ENCODE measurements around the gene OMP.

OMP gene

DNA sequence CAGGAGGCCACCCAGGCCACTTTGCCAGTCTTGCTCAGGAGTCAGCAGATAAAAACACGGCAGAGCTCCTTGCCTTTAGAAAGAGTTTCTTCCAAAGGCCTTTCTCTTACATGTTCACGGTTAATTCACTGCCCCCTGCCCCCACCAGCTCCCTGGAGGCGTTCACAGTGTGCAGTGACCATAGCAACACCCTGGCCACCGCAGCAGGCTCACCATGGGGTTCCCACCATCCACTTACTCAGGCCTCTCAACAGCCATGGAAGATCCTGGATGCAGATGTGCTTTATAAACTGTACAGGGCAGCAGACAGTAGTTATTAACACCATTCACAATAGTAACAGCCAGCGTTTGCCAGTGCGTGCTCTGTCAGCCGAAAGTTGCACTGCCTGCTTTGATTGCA, 14.9 kb downstream of the OMP start:
- Histone ChIP-seq H3K36me3 (ENCODE audit: control insufficient read depth, insufficient read depth, low read length) (peaks cover 25% of the 10 kb centered on the region), H3K4me3 (ENCODE audit: low read length) (no peak overlapping the region), H3K9ac (ENCODE audit: low read length) (no peak overlapping the region), H3K27me3 (ENCODE audit: control insufficient read depth, insufficient read depth, low read length) (no peaks in the 10 kb centered on the region), H3K4me1 (ENCODE audit: control insufficient read depth, insufficient read depth, low read length) (no peaks in the 10 kb centered on the region), H3K27ac (ENCODE audit: low read depth, low read length) (no peak overlapping the region)

DNA sequence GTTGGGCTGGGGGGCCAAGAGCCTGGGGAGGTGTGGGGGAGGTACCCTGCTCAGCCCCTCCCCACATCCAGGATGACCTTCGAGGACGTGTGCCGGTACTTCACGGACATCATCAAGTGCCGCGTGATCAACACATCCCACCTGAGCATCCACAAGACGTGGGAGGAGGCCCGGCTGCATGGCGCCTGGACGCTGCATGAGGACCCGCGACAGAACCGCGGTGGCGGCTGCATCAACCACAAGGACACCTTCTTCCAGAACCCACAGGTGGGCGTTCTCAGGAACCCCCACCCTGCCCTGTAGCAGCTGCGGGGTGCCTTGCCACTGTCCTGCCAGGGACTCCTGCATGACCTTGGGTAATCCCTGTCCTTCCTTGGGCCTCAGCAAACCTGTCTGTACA, 15.4 kb downstream of the OMP start:
- no peaks in the 10 kb centered on the region for H3K4me1 ChIP-seq (ENCODE audit: control insufficient read depth, insufficient read depth, low read length)
- H3K4me3 ChIP-seq (ENCODE audit: low read length) = no peak overlapping the region
- H3K27ac ChIP-seq (ENCODE audit: low read depth, low read length) = no peak overlapping the region
- H3K27me3 ChIP-seq (ENCODE audit: control insufficient read depth, insufficient read depth, low read length) = no peaks in the 10 kb centered on the region
- no peak overlapping the region for H3K9ac ChIP-seq (ENCODE audit: low read length)
- peaks cover 25% of the 10 kb centered on the region for H3K36me3 ChIP-seq (ENCODE audit: control insufficient read depth, insufficient read depth, low read length)

DNA sequence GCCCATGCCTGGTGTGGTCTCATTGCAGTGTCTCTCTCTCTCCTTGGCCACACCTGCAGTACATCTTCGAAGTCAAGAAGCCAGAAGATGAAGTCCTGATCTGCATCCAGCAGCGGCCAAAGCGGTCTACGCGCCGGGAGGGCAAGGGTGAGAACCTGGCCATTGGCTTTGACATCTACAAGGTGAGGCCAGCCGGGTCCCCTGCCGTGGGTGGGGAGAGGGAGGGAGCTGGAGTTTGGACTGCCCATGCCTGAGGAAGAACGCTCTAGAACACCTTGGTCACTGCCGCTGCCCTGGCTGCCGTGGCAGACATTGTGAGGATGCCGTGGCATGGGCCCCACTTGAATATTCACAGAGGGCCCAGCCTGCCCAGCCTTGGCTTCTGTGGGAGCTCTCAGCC, 16.3 kb downstream of the OMP start:
- H3K4me1 ChIP-seq (ENCODE audit: control insufficient read depth, insufficient read depth, low read length) = no peaks in the 10 kb centered on the region
- peaks cover 28% of the 10 kb centered on the region for H3K36me3 ChIP-seq (ENCODE audit: control insufficient read depth, insufficient read depth, low read length)
- no peak overlapping the region for H3K4me3 ChIP-seq (ENCODE audit: low read length)
- H3K9ac ChIP-seq (ENCODE audit: low read length) = no peak overlapping the region
- H3K27ac ChIP-seq (ENCODE audit: low read depth, low read length) = no peak overlapping the region
- H3K27me3 ChIP-seq (ENCODE audit: control insufficient read depth, insufficient read depth, low read length) = no peaks in the 10 kb centered on the region

DNA sequence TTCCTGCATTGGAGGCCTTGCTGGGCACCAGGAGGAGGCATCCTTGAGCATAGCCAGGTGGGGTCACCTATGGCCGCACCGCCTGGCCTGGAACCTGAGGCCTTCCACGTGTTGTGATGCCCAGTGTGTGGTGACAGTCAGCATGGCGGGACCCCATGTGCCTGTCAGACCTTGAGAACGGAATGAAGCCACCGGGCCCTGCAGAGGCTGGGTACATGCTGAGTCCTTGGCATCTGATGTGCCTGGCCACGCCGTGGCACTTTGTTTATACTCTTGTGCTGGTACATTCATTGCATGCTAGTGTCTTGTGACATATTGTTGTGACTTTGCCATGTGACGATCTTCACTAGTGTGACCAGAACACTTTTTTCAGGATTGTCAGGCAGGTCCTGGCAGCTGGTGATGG, 16.9 kb downstream of the OMP start:
- Histone ChIP-seq H3K4me3 (ENCODE audit: low read length) (no peak overlapping the region), H3K36me3 (ENCODE audit: control insufficient read depth, insufficient read depth, low read length) (peaks cover 26% of the 10 kb centered on the region), H3K27ac (ENCODE audit: low read depth, low read length) (no peak overlapping the region), H3K27me3 (ENCODE audit: control insufficient read depth, insufficient read depth, low read length) (no peaks in the 10 kb centered on the region), H3K4me1 (ENCODE audit: control insufficient read depth, insufficient read depth, low read length) (no peaks in the 10 kb centered on the region), H3K9ac (ENCODE audit: low read length) (no peak overlapping the region)

DNA sequence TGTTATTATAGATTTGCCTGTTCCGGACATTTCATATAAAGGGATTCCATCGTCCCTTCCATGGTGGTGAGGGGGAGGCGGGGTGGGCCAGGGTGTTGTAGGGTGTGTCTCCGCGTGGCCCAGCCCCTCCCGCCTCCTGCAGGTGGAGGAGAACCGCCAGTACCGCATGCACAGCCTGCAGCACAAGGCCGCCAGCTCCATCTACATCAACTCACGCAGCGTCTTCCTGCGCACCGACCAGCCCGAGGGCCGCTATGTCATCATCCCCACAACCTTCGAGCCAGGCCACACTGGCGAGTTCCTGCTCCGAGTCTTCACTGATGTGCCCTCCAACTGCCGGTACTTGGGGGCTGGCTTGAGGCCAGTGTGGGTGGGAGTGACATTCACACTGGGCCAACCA, 17.9 kb downstream of the OMP start:
- no peaks in the 10 kb centered on the region for H3K27me3 ChIP-seq (ENCODE audit: control insufficient read depth, insufficient read depth, low read length)
- H3K4me1 ChIP-seq (ENCODE audit: control insufficient read depth, insufficient read depth, low read length) = no peaks in the 10 kb centered on the region
- no peak overlapping the region for H3K4me3 ChIP-seq (ENCODE audit: low read length)
- no peak overlapping the region for H3K9ac ChIP-seq (ENCODE audit: low read length)
- peaks cover 20% of the 10 kb centered on the region for H3K36me3 ChIP-seq (ENCODE audit: control insufficient read depth, insufficient read depth, low read length)
- H3K27ac ChIP-seq (ENCODE audit: low read depth, low read length) = no peak overlapping the region

DNA sequence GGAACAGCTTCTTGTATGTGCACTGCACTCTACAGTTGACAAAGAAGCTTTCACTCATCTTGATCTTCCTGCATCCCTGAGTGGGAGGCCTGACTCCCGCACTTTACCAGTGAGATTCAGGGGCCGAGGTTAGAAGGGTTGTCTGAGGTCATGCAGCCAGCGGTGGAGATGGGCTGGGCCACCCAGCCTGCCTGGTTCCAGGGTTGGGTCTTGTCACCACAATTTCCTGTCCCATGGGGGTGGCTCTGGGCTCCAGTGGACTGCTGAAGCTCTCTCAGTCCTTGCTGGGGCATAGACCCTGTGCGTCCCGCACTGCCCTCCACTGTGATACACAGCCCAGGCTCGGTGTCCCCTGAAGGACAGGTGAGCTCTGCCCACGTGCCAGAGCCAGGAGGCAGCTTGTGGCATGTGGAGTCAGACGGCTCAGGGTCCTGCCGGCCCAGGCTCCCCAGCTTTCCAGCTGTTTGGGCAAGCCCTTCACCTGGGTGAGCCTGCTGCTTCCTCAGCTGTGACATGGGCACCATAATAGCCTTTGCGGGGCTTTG, 18.5 kb downstream of the OMP start:
- Histone ChIP-seq H3K36me3 (ENCODE audit: control insufficient read depth, insufficient read depth, low read length) (peaks cover 19% of the 10 kb centered on the region), H3K9ac (ENCODE audit: low read length) (no peak overlapping the region), H3K4me3 (ENCODE audit: low read length) (no peak overlapping the region), H3K27me3 (ENCODE audit: control insufficient read depth, insufficient read depth, low read length) (no peaks in the 10 kb centered on the region), H3K4me1 (ENCODE audit: control insufficient read depth, insufficient read depth, low read length) (no peaks in the 10 kb centered on the region), H3K27ac (ENCODE audit: low read depth, low read length) (no peak overlapping the region)

DNA sequence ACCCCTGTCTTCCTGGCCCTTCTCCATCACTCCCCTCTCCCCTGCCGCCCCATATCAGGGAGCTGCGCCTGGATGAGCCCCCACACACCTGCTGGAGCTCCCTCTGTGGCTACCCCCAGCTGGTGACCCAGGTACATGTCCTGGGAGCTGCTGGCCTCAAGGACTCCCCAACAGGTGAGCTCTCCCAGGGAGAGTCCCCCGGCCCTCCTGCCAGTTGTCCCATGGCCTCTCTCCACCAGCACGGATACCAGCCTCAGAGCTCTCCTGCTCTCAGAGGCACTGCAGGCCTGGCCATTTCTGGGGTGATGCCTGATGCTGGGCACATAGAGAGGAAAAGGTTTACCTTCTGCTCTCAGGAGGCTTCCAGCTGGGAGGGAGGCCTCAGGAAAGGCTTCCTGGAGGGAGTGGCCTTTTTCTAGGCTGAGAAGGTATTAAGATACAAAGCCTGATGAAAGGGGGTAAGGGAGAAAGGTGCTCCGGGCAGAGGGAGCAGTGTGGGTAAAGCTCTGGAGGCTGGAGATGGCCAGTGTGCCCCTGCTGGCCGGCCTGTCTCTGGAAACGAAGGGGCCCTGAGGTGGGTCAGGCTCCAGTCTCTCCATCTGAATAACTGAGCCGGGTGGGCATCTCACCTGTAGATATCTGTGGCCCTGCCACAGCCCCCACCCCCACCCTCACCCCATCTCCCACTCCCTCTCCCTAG, 19.4 kb downstream of the OMP start:
- Histone ChIP-seq H3K27me3 (ENCODE audit: control insufficient read depth, insufficient read depth, low read length) (no peaks in the 10 kb centered on the region), H3K27ac (ENCODE audit: low read depth, low read length) (no peak overlapping the region), H3K9ac (ENCODE audit: low read length) (no peak overlapping the region), H3K4me3 (ENCODE audit: low read length) (no peak overlapping the region), H3K4me1 (ENCODE audit: control insufficient read depth, insufficient read depth, low read length) (no peaks in the 10 kb centered on the region), H3K36me3 (ENCODE audit: control insufficient read depth, insufficient read depth, low read length) (peaks cover 19% of the 10 kb centered on the region)

DNA sequence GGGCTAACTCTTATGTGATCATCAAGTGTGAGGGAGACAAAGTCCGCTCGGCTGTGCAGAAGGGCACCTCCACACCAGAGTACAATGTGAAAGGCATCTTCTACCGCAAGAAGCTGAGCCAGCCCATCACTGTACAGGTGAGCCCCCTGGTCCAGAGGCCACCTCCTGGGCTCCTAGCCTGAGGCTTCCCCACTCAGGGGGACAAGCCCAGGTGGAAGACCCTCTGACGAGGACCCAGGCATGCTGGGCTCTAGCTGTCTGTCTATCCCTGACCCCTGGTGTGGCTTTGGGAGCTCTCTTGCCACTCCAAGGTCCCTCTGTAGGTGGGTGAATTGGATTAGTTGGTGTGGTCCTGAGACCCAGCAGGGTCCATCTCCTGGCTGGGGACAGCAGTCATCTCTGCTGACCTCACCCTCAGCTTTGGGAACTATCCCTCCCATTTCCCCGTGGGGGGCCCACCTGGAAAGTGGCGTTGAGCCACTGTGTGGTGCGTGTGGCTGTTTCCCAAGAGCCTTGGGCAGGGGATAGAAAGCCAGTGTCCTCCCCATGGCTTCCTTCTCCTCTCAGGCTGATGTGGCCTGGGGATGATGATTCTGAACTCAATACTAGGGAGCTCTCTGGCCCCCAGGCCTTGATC, 20.1 kb downstream of the OMP start:
- Histone ChIP-seq H3K27ac (ENCODE audit: low read depth, low read length) (no peak overlapping the region), H3K4me1 (ENCODE audit: control insufficient read depth, insufficient read depth, low read length) (no peaks in the 10 kb centered on the region), H3K27me3 (ENCODE audit: control insufficient read depth, insufficient read depth, low read length) (no peaks in the 10 kb centered on the region), H3K36me3 (ENCODE audit: control insufficient read depth, insufficient read depth, low read length) (peaks cover 19% of the 10 kb centered on the region), H3K4me3 (ENCODE audit: low read length) (no peak overlapping the region), H3K9ac (ENCODE audit: low read length) (no peak overlapping the region)

DNA sequence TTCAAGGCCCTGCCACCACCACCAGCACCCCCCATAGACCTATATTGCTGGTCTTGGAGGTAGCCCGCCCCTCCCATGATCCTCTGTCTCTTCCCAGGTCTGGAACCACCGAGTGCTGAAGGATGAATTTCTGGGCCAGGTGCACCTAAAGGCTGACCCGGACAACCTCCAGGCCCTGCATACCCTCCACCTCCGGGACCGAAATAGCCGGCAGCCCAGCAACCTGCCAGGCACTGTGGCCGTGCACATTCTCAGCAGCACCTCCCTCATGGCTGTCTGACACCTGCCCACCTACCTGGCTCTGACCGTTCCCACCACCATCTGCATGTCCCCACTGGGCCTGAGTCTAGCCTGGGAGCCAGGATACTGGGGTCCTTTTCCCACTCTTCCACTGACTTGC, 21.0 kb downstream of the OMP start:
- no peaks in the 10 kb centered on the region for H3K4me1 ChIP-seq (ENCODE audit: control insufficient read depth, insufficient read depth, low read length)
- H3K4me3 ChIP-seq (ENCODE audit: low read length) = no peak overlapping the region
- H3K27me3 ChIP-seq (ENCODE audit: control insufficient read depth, insufficient read depth, low read length) = no peaks in the 10 kb centered on the region
- no peak overlapping the region for H3K27ac ChIP-seq (ENCODE audit: low read depth, low read length)
- peaks cover 14% of the 10 kb centered on the region for H3K36me3 ChIP-seq (ENCODE audit: control insufficient read depth, insufficient read depth, low read length)
- no peak overlapping the region for H3K9ac ChIP-seq (ENCODE audit: low read length)

DNA sequence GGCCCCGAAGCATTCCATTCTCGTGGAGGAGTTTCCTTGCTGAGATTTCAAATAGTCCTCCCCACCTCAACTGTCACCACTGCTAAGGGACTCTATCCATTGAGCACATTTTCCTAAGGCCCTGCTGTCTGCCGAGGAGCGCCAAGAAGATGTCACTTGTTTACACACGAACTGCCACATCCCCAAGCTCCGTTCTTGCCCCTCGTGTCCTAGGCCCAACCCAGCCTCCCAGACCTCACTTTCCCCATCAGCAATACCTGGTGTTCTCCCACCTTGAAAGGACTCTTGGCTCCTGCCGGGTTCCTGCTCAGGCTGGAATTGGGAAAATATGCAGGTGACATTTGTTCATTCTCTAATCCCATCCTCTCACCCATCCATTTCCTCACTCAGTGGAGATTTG, 21.4 kb downstream of the OMP start:
- Histone ChIP-seq H3K9ac (ENCODE audit: low read length) (no peak overlapping the region), H3K27me3 (ENCODE audit: control insufficient read depth, insufficient read depth, low read length) (no peaks in the 10 kb centered on the region), H3K36me3 (ENCODE audit: control insufficient read depth, insufficient read depth, low read length) (peaks cover 13% of the 10 kb centered on the region), H3K4me1 (ENCODE audit: control insufficient read depth, insufficient read depth, low read length) (no peaks in the 10 kb centered on the region), H3K4me3 (ENCODE audit: low read length) (no peak overlapping the region), H3K27ac (ENCODE audit: low read depth, low read length) (no peak overlapping the region)

DNA sequence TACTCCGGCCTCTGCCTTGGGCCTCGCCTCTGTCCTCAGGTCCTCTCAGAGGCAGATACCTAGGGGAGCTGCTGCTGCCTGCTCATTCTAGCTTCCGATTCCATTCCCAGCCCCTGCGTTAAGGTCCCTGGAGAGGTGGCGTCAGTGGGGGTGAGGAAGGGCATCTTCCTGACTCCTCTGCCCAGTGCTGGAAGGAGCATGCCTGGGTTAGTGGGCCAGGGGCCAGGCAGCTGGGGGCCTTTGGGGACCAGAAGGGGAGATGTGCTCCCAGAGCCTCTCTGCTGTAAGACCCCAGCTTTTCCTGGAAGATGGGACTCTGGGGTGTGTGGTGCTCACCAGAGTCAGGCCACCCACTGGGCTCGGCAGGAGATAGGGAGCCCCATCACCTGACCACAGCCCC, 21.8 kb downstream of the OMP start:
- H3K27ac ChIP-seq (ENCODE audit: low read depth, low read length) = no peak overlapping the region
- H3K27me3 ChIP-seq (ENCODE audit: control insufficient read depth, insufficient read depth, low read length) = no peaks in the 10 kb centered on the region
- H3K9ac ChIP-seq (ENCODE audit: low read length) = no peak overlapping the region
- H3K36me3 ChIP-seq (ENCODE audit: control insufficient read depth, insufficient read depth, low read length) = peaks cover 10% of the 10 kb centered on the region
- no peak overlapping the region for H3K4me3 ChIP-seq (ENCODE audit: low read length)
- H3K4me1 ChIP-seq (ENCODE audit: control insufficient read depth, insufficient read depth, low read length) = no peaks in the 10 kb centered on the region

DNA sequence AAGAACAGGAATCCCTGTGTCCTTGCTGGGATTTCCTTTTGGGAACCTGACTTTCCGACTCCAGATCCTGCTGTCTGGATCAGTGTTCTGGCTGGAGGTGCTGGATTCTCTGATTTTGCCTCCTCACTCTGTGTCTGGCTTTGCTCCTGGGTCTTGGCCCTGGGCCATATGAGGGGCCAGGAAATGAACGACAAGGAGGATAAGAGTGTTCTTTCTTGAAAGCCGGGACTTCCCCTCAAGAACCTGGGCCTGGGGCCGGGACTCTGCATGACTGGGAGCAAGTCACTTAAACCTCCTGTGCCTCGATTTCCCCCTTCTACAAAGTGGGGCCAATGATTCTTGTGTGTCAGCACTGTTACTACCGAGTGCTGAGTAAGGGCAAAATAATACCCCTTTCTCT, 22.6 kb downstream of the OMP start:
- Histone ChIP-seq H3K27me3 (ENCODE audit: control insufficient read depth, insufficient read depth, low read length) (no peaks in the 10 kb centered on the region), H3K36me3 (ENCODE audit: control insufficient read depth, insufficient read depth, low read length) (peaks cover 7% of the 10 kb centered on the region)

DNA sequence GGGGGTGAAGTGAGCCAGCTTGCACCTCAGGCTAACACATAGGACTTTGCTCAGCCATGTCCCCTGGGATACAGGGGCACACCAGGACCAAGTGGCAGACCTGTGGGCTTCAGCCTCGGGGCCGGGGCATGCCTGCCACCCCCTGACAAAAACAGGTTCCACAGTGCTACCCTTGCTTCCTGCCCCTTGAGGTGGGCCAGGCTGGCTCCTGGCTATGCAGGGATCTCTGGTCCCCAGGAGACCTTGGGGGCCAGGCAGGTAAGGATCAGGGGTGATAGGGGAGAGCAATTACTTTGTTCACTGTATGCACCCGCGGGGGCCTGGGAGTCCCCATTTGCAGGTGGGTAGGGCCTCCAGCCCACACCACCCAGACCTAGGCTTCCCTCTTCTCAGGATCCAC, 23.1 kb downstream of the OMP start:
- no peak overlapping the region for H3K27ac ChIP-seq (ENCODE audit: low read depth, low read length)
- H3K27me3 ChIP-seq (ENCODE audit: control insufficient read depth, insufficient read depth, low read length) = no peaks in the 10 kb centered on the region
- no peak overlapping the region for H3K4me3 ChIP-seq (ENCODE audit: low read length)
- H3K36me3 ChIP-seq (ENCODE audit: control insufficient read depth, insufficient read depth, low read length) = peaks cover 7% of the 10 kb centered on the region
- H3K4me1 ChIP-seq (ENCODE audit: control insufficient read depth, insufficient read depth, low read length) = no peaks in the 10 kb centered on the region
- no peak overlapping the region for H3K9ac ChIP-seq (ENCODE audit: low read length)

More for the DNA sequence above, 22.6 kb downstream of the OMP start:
- Histone ChIP-seq H3K27ac (ENCODE audit: low read depth, low read length) (no peak overlapping the region), H3K9ac (ENCODE audit: low read length) (no peak overlapping the region), H3K4me1 (ENCODE audit: control insufficient read depth, insufficient read depth, low read length) (no peaks in the 10 kb centered on the region), H3K4me3 (ENCODE audit: low read length) (no peak overlapping the region)

Measured in rectal smooth muscle tissue (tissue), 1 donor.